ENCODE data around the gene FNDC3A.

DNA sequence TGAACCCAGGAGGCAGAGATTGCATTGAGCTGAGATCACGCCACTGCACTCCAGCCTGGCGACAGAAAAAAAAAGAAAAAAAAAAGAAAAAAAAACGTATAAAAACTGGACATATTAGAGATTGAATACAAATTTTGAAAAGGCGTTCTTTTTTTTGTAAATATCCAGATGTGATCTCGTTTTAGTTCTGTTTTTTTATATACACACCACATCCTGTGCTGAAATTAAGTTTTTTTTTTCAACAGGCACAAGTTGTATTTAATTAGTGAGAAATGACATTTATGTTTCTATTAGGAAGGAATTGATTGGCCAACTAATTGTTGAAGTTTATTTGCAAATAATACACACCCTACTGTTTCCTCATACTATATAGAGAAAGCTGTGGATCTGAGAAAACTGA lies 275.6 kb downstream of the FNDC3A start:
- no peak for TF ChIP-seq POLR2A (IDR thresholded peaks at IDR 0.05; ENCODE audit: low read depth, low read length)
- no peak for TF ChIP-seq POLR2AphosphoS5 (IDR thresholded peaks at IDR 0.05; ENCODE audit: low read depth, low read length)
- no peak for TF ChIP-seq TAF1 (IDR thresholded peaks at IDR 0.05; ENCODE audit: low read depth, low read length)
